CD4-positive, alpha-beta T cell treated with Interferon gamma for 1 hour (primary cell): ENCODE measurements around the gene MRPL54.
A peak's percentile ranks its signal among the peaks of the same experiment; 100 is the strongest.

Experiments used
- DNase-seq: peaks from one replicate; pipeline ENCODE4 v3.0.0-alpha.2; 2020

MRPL54 gene

GRCh38 chr19:3770136-3770999 lies 7.9 kb downstream of the MRPL54 start:
- no peak for DNase-seq

DNA sequence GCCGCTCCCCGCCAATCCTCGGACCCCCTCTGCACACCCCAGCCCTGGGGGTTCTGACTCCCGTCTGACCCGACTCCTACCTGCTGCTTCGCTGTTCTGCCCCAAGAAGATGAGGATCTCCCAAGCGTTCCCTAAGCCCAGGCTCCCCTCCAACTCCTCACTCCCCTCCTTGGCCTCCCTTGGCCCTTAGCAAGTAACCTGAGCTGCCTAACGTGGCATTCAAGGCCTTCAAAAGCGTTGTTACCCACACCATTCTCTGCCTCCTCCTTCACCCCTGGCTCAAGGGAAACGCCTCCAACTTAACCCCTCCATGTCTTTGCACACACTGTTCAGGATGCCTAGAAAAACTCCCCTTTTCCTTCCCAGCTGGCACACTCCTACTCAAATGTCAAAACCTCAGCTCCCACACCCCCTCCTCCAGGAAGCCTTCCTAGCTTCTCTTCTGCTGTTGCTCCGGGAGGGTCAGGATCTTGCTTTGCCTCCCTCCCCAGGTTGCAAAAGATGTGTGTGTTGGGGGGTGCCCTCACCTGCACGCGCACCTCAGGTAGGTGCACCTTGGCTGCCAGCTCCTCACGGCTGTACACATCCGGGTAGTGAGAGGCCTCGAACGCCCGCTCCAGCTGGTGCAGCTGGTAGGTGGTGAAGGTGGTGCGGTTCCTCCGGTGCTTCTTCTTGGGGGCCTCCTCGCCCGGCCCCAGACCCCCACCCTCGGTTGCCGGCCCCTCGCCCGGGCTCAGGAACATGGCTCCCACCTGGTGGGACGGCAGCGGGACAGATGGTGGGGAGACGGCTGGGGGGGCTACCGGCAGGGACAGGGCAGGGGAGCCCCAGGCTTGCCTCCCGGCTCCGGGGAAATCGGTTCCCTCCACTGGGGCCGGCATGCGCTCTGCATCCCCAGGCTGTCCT lies 8.8 kb downstream of the MRPL54 start:
- DNase-seq: no peak

GRCh38 chr19:3771906-3772455 lies 9.5 kb downstream of the MRPL54 start, which contains the start of gene RAX2:
Gene RAX2, minus strand, starts transcription at chr19:3772228. Its CDS starts 486 bp downstream, at chr19:3771742.
- DNase-seq: no peak

- no peak for DNase-seq
These were observed 11.5 kb downstream of the MRPL54 start for GRCh38 chr19:3773814-3774515.

DNA sequence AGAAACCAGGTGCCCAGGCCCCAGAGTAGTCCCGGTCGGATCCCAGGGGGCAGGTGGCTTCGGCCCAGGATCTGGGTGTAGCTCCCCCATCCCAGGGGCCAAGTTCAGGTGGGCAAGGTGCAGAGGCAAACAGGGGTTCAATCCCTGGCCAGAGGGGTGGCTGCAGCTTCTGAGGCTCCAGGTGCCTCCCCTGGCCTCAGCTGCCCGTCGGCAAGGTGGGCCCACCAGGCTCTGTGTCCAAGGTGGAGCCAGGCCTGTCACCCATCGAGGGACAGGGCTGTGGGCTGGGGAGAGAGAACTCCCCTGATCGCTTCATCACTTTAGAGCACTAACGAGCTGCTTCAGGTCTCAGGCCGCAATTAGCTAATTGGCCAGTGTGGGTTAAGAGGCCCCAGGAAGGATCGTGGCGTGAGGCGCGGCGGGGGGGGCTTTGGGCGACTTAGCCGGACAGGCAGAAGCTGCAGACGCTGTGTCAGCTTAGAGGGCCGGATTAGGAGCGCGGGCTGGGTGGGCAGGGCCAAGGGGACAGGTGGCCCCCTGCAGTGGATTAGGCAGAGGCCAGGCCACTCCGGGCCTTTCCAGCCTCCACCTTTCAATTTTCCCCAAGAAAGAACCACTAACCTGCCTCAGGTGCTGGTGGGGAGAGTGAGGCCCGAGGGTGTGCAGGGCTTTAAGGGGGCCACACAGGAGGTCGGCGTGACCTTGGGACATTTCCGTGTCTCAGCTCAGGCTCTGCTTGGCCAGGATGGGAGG lies 12.3 kb downstream of the MRPL54 start:
- no peak for DNase-seq

GRCh38 chr19:3775374-3775711 lies 12.9 kb downstream of the MRPL54 start:
- DNase-seq: no peak

DNA sequence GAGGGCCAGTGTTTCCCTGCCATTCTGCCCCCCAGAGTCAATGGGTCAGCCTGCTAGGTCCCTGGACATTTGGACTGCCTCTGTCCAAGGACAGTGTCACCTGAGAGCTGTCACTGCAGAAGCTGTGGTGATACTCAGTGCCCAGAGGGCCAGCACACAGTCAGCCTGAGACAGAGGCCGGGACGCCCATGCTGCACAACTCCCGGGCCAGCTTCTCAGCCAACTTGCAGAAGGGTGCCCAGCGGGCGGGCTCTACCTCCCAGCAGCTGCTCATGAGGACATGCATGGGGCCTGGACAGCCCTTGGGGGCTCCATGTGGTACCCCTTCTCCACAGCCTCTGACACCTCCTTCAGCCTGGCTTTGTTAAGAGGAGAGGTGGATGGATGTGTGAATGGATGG lies 13.3 kb downstream of the MRPL54 start:
- no peak for DNase-seq

GRCh38 chr19:3776479-3777040 lies 14.1 kb downstream of the MRPL54 start:
- no peak for DNase-seq

DNA sequence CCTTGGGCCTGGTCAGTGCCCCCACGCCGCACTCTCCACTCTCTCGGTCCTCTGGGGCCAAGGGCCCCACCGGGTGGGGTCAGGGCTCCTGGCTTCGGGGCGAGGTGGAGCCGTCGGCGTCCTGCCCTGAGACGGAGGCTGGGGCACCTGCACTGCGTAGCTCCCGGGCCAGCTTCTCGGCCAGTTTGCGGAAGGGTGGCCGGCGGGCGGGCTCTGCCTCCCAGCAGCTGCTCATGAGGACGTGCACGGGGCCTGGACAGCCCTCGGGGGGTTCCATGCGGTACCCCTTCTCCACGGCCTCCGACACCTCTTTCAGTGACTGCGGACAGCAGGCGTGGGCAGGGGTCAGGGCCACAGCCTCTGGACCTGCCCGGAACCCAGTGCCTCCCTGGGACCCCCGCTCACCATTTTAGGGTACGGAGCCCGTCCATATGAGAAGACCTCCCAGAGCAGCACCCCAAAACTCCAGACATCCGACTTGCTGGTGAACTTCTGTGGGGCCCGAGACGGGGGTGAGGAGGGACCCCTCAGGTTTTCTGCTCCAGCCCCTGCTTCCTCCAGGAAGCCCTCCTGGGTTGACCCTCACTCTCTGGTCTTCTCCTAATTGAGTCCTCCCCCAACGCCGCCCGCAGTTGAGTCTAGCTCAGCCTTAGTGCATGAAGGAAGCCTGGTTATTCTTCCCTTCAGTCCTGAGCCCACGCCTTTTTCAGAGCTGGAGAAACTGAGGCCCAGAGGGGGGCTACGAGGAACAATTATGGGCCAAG lies 15.8 kb downstream of the MRPL54 start:
- DNase-seq: no peak

DNA sequence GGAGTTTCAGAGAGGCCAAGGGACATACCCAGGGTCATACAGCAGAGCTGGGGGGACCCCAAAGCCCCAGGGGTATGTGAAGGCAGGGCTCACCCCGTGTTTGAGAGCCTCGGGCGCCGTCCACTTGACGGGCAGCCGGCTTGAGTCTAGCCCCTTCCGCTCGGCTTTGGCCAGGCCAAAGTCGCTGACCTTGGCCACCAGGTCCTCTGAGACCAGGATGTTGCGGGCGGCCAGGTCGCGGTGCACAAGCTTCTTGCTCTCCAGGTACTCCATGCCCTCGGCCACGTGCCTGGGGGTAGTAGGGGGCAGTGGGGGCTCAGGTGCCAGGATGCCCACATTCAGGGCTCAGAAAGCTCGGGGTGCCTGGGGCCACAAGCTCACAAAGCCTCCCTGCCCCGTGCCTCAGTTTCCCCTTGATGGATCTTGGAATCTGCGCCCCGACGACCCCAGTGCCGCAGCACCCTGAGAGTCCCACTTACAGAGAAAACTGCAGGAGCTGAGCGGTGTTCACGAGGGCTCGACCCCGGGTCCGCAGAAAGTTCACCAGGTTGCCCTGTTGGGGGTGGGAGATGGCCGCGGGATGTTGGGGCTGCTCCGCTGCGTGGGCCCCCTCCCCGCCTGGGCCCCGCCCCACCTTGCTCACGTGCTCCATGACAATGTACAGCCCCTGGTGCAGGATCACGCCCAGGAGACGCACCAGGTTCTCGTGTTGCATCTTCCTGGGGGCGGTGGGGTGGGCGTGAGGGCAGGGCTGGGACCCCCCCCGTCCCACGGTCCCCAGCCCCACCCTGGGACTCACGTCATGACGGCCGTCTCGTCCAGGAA lies 16.6 kb downstream of the MRPL54 start:
- no peak for DNase-seq

- no peak for DNase-seq
These were observed 18.4 kb downstream of the MRPL54 start for GRCh38 chr19:3780786-3781304.

- no peak for DNase-seq
These were observed 19.1 kb downstream of the MRPL54 start for GRCh38 chr19:3781603-3782002.

- no peak for DNase-seq
These were observed 19.8 kb downstream of the MRPL54 start for GRCh38 chr19:3782330-3782729.

DNA sequence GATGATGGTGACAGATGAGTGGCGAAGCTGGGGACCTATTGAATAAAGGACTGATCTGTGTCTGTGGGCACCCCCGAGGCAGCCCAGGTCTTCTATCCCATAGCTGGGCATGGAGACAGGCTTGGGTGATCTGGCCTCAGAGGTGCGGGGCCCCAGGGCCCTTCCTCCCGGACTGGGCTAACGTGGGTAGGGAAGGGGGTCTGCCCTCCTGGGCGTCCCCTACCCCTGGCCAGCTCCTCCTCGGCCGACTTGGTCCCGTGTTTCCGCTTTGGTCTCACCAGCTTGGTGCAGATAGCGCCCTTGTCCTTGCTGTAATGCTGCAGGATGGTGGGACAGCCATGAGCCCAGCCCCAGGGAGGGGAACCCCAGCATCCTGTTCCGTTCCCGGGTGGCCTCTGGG lies 20.4 kb downstream of the MRPL54 start:
- DNase-seq: no peak

- DNase-seq: peak; percentile 47
These were observed 21.4 kb downstream of the MRPL54 start for GRCh38 chr19:3783660-3784584.

DNA sequence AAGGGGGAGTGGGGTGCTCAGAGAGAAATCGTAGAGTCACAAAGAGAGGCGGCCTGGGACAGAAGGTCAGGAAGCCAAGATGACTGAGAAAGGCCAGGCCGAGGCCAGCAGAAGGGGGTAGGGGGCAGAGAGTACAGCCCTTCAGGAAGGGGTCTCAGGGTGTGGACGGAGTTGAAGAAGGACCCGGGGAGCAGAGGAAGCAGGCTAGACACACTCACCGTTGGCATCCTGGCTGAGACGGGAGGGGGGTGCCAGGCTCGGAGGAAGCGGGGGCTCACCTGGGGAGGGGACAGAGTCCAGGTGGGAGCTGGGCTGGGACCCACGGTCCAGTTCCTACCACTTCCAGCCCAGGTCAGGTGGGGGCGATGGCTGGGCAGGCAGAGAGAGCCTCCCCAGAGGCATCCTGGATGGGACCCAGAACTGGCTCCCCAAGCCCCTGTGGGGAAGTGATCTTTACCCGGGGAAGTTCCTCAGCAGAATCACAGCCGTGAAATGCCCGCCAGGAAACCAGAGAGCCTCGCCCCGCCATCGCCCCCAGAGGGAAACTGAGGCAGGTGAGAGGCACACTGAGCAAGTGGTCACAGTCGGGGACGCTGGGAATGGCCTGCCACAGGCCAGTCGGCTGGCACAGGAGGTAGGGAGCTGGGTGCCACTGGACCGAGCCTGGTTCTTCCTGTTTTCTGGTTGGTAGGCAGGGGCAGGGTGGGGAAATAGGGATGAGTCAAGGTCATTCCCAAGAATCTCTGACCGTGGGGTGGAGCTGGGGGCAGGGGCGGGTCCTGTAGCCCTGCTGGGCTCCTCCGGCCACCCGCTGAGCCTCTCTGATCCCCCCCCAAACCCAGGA lies 22.3 kb downstream of the MRPL54 start:
- DNase-seq: no peak

DNA sequence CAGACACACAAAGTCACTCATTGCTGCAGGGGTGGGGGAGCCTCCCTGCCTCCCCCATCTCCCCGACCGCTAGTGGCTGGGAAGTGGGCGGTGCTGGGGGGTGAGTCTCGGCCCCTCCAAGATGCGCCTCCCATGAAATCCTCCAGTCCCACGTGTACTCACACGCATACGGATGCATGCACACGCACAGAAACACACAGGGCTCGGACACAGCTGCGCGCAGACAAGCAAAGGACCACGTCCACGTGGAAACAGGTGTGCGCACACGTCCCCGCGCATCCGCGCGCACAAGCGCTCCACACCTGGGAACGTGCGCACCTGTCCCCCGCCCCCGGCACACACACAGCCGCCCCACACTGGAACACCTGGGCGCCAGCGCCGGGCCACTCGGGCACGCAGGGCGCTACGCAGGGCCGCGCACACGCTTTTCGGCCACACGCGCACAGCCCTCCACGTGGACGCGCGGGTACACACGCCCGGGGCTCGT lies 23.0 kb downstream of the MRPL54 start:
- peak; percentile 7 for DNase-seq
